GM12892 (cell line): Measurements from ENCODE around the gene DOCK1.

ENCODE experiments used
- POLR2A ChIP-seq: IDR thresholded peaks from 2 replicates; pipeline ENCODE4 v1.6.1; 2011; ENCODE audit warnings: low read depth, low read length, control low read depth
- POLR2AphosphoS5 ChIP-seq: IDR thresholded peaks from 2 replicates; pipeline ENCODE4 v1.6.1; 2011; ENCODE audit warnings: low read depth, low read length, control low read depth

GRCh38 chr10:127179612-127180250 is 274.5 kb downstream of the DOCK1 start:
- TF ChIP-seq POLR2A: no peak
- TF ChIP-seq POLR2AphosphoS5: no peak
